H9 (cell line): ENCODE measurements around the gene ERICH6B. TPM values are rescaled to one million over a fixed set of nuclear protein-coding genes. Genes with fewer than 3 reads are reported as not detected.

Experiments
- DNase-seq: peaks from one replicate; pipeline ENCODE4 v3.0.0-alpha.2; 2017
- H2AFZ ChIP-seq: one replicate; pipeline ENCODE4 v1.6.1; 2013; ENCODE audit warnings: mild to moderate bottlenecking, low read length, control low read depth, moderate library complexity
- H2AK5ac ChIP-seq: 2 replicates; pipeline ENCODE4 v1.6.1; 2013; ENCODE audit warnings: low read length, control low read depth, mixed read lengths; ENCODE audit not compliant: insufficient read length
- H2BK120ac ChIP-seq: one replicate; pipeline ENCODE4 v1.6.1; 2013; ENCODE audit warnings: low read depth, mild to moderate bottlenecking, low read length, control low read depth, inconsistent platforms; ENCODE audit not compliant: poor library complexity, severe bottlenecking
- H2BK12ac ChIP-seq: 2 replicates; pipeline ENCODE4 v1.6.1; 2013; ENCODE audit warnings: low read length, control low read depth, mixed read lengths, low read depth; ENCODE audit not compliant: insufficient read length
- H2BK15ac ChIP-seq: 2 replicates; pipeline ENCODE4 v1.6.1; 2013; ENCODE audit warnings: low read depth, low read length, control low read depth
- H2BK20ac ChIP-seq: one replicate; pipeline ENCODE4 v1.6.1; 2013; ENCODE audit warnings: low read depth, mild to moderate bottlenecking, low read length, control low read depth, inconsistent platforms; ENCODE audit not compliant: poor library complexity, severe bottlenecking
- H2BK5ac ChIP-seq: 2 replicates; pipeline ENCODE4 v1.6.1; 2013; ENCODE audit warnings: low read length, control low read depth, mixed read lengths; ENCODE audit not compliant: insufficient read length
- H3K14ac ChIP-seq: 2 replicates; pipeline ENCODE4 v1.6.1; 2013; ENCODE audit warnings: low read length, control low read depth; ENCODE audit not compliant: insufficient read depth
- H3K18ac ChIP-seq: 2 replicates; pipeline ENCODE4 v1.6.1; 2013; ENCODE audit warnings: low read depth, mild to moderate bottlenecking, mixed read lengths, low read length, control low read depth; ENCODE audit not compliant: insufficient read length
- H3K23ac ChIP-seq: 2 replicates; pipeline ENCODE4 v1.6.1; 2013; ENCODE audit warnings: low read length, control low read depth, mixed read lengths, low read depth; ENCODE audit not compliant: insufficient read length
- H3K23me2 ChIP-seq: 2 replicates; pipeline ENCODE4 v1.6.1; 2013; ENCODE audit warnings: low read depth, mild to moderate bottlenecking, mixed read lengths, low read length, control low read depth; ENCODE audit not compliant: insufficient read length, poor library complexity, severe bottlenecking
- H3K27ac ChIP-seq: 2 replicates; pipeline ENCODE4 v1.5.1; 2013; ENCODE audit warnings: low read length, control low read depth, mixed read lengths, low read depth; ENCODE audit not compliant: insufficient read length
- H3K27me3 ChIP-seq: 2 replicates; pipeline ENCODE4 v1.6.1; 2013; ENCODE audit warnings: low read length, control low read depth, inconsistent platforms; ENCODE audit not compliant: insufficient read depth
- H3K4ac ChIP-seq: 2 replicates; pipeline ENCODE4 v1.6.1; 2013; ENCODE audit warnings: low read depth, mild to moderate bottlenecking, control low read depth, inconsistent platforms, low read length, moderate library complexity
- H3K4me1 ChIP-seq: 2 replicates; pipeline ENCODE4 v1.6.1; 2013; ENCODE audit warnings: low read length, control low read depth, inconsistent platforms; ENCODE audit not compliant: insufficient read depth
- H3K4me2 ChIP-seq: 2 replicates; pipeline ENCODE4 v1.6.1; 2013; ENCODE audit warnings: low read length, control low read depth, mixed read lengths; ENCODE audit not compliant: insufficient read length, insufficient read depth
- H3K56ac ChIP-seq: 2 replicates; pipeline ENCODE4 v1.6.1; 2013; ENCODE audit warnings: low read depth, mild to moderate bottlenecking, mixed read lengths, low read length, control low read depth; ENCODE audit not compliant: insufficient read length
- H3K79me1 ChIP-seq: 2 replicates; pipeline ENCODE4 v1.6.1; 2013; ENCODE audit warnings: low read depth, mild to moderate bottlenecking, moderate library complexity, low read length, control low read depth, inconsistent platforms; ENCODE audit not compliant: insufficient read depth, poor library complexity, severe bottlenecking
- H3K79me2 ChIP-seq: 2 replicates; pipeline ENCODE4 v1.6.1; 2013; ENCODE audit warnings: low read length, control low read depth, inconsistent platforms; ENCODE audit not compliant: insufficient read depth
- H3K9ac ChIP-seq: 2 replicates; pipeline ENCODE4 v1.6.1; 2013; ENCODE audit warnings: low read length, control low read depth, mixed read lengths; ENCODE audit not compliant: insufficient read length; ENCODE audit errors: extremely low read depth
- H3K9me3 ChIP-seq: one replicate; pipeline ENCODE4 v1.6.1; 2013; ENCODE audit warnings: low read depth, low read length, inconsistent platforms; ENCODE audit not compliant: control insufficient read depth
- H3T11ph ChIP-seq: one replicate; pipeline ENCODE4 v1.6.1; 2013; ENCODE audit warnings: mild to moderate bottlenecking, low read length, control low read depth, inconsistent platforms
- H4K20me1 ChIP-seq: one replicate; pipeline ENCODE4 v1.6.1; 2013; ENCODE audit not compliant: control insufficient read depth, insufficient read length, insufficient read depth
- H4K5ac ChIP-seq: 2 replicates; pipeline ENCODE4 v1.6.1; 2013; ENCODE audit warnings: low read depth, mild to moderate bottlenecking, mixed read lengths, low read length, control low read depth; ENCODE audit not compliant: insufficient read length
- H4K8ac ChIP-seq: replicated peaks from 2 replicates; pipeline ENCODE4 v1.6.1; 2013; ENCODE audit warnings: low read length, control low read depth, mixed read lengths, low read depth; ENCODE audit not compliant: insufficient read length
- H4K91ac ChIP-seq: 2 replicates; pipeline ENCODE4 v1.6.1; 2013; ENCODE audit warnings: low read depth, mild to moderate bottlenecking, moderate library complexity, mixed read lengths, low read length, control low read depth; ENCODE audit not compliant: insufficient read length
- H3K27ac Mint-ChIP-seq, 3 experiments: 2 replicates in 2 of 3; 3 replicates in 1 of 3; pipeline ENCODE4 v1.8.0; 2020 to 2021; ENCODE audit warnings: mixed read lengths in 3 of 3, mild to moderate bottlenecking in 1 of 3, moderate library complexity in 1 of 3
- H3K27me3 Mint-ChIP-seq: 2 replicates; pipeline ENCODE4 v1.8.0; 2021; ENCODE audit warnings: low read depth, mild to moderate bottlenecking, moderate library complexity, mixed read lengths
- H3K36me3 Mint-ChIP-seq, 3 experiments: 2 replicates in 2 of 3; 3 replicates in 1 of 3; pipeline ENCODE4 v1.8.0; 2020 to 2021; ENCODE audit warnings: low read depth in 3 of 3, mixed read lengths in 3 of 3; ENCODE audit not compliant: insufficient read depth in 1 of 3
- H3K4me1 Mint-ChIP-seq, 2 experiments: 2 replicates each; pipeline ENCODE4 v1.8.0; 2020; ENCODE audit warnings: mixed read lengths in 2 of 2
- H3K4me3 Mint-ChIP-seq, 2 experiments: 2 replicates in 1 of 2; 3 replicates in 1 of 2; pipeline ENCODE4 v1.8.0; 2020 to 2021; ENCODE audit warnings: mild to moderate bottlenecking in 2 of 2, mixed read lengths in 2 of 2, moderate library complexity in 1 of 2
- H3K9me3 Mint-ChIP-seq, 2 experiments: 2 replicates in 1 of 2; 3 replicates in 1 of 2; pipeline ENCODE4 v1.8.0; 2020; ENCODE audit warnings: mild to moderate bottlenecking in 2 of 2, mixed read lengths in 2 of 2, moderate library complexity in 1 of 2
- CTCF ChIP-seq: fragments of 200-600 bp; sonication (generic); conservative IDR thresholded peaks from 3 replicates; pipeline ENCODE4 v1.8.0; 2021; ENCODE audit warnings: antibody characterized with exemption, mild to moderate bottlenecking
- WGBS: extraction: QIAGEN DNeasy Blood & Tissue Kit; methylation state at CpG from one replicate; pipeline ENCODE4 v1.1.7; 2013; ENCODE audit warnings: missing lambda C conversion rate, low lambda C conversion rate, mixed read lengths; ENCODE audit not compliant: insufficient read length; ENCODE audit errors: extremely low coverage; 5-methylcytosine and 5-hydroxymethylcytosine counted together
- total RNA-seq: library from RNA; stranded (reverse); gene quantifications from 2 replicates; pipeline ENCODE4 v1.2.1, GENCODE V29; 2021

The ERICH6B gene
- total RNA-seq, 1 experiment from 2014 or later: not detected

GRCh38 chr13:45587897-45588296 is 27.6 kb downstream of the ERICH6B start:
- no peaks in the 10 kb centered on the region for H3K79me1 ChIP-seq
- Mint-ChIP-seq H3K4me1 (no peaks in the 10 kb centered on the region), H3K36me3 (no peaks in the 10 kb centered on the region), H3K27me3 (peaks cover 9% of the 10 kb centered on the region), H3K9me3 (no peaks in the 10 kb centered on the region), H3K4me3 (no peak overlapping the region), H3K27ac (no peak overlapping the region)
- WGBS: no CpG with 5 or more reads among the region's 1 CpG
- H2BK15ac ChIP-seq: no peak overlapping the region
- no peak overlapping the region for H2AFZ ChIP-seq
- no peak overlapping the region for H3T11ph ChIP-seq
- no peak overlapping the region for H4K5ac ChIP-seq
- H3K18ac ChIP-seq: no peak overlapping the region
- TF ChIP-seq CTCF: no peak
- H4K20me1 ChIP-seq: no peaks in the 10 kb centered on the region
- H2BK120ac ChIP-seq: no peak overlapping the region
- no peak overlapping the region for H4K91ac ChIP-seq
- H3K79me2 ChIP-seq: no peaks in the 10 kb centered on the region
- H3K14ac ChIP-seq: no peak overlapping the region
- no peaks in the 10 kb centered on the region for H3K23me2 ChIP-seq
- no peak overlapping the region for H2BK20ac ChIP-seq
- H2BK12ac ChIP-seq: no peak overlapping the region
- H3K27me3 ChIP-seq: no peaks in the 10 kb centered on the region
- H3K4me2 ChIP-seq: no peak overlapping the region
- no peaks in the 10 kb centered on the region for H3K4me1 ChIP-seq
- H3K9me3 ChIP-seq: no peaks in the 10 kb centered on the region
- H3K27ac ChIP-seq: no peak overlapping the region
- no peak overlapping the region for H3K4ac ChIP-seq
- no peak overlapping the region for H4K8ac ChIP-seq
- no peak overlapping the region for H3K9ac ChIP-seq
- no peak for DNase-seq
- no peak overlapping the region for H2BK5ac ChIP-seq
- no peak overlapping the region for H2AK5ac ChIP-seq
- no peak overlapping the region for H3K23ac ChIP-seq
- H3K56ac ChIP-seq: no peak overlapping the region
